Central memory CD8-positive, alpha-beta T cell (primary cell): ENCODE data around the gene FUT4.

ENCODE experiments used
- ATAC-seq: fragments of 150-1000 bp; cut with Tn5 transposase; replicated peaks from 2 replicates; pipeline ENCODE4 v1.10.0; 2022; ENCODE audit warnings: mild to moderate bottlenecking, moderate FRiP score, moderate number of reproducible peaks; ENCODE audit not compliant: poor library complexity, severe bottlenecking; ENCODE audit errors: extremely low read depth
- DNase-seq, 2 donors: peaks; one replicate each; pipeline ENCODE4 v3.0.0; 2021; ENCODE audit warnings: low spot score in 2 of 2
- H3K27ac Mint-ChIP-seq: one replicate; pipeline ENCODE4 v1.8.0; 2022; ENCODE audit warnings: low read depth, mild to moderate bottlenecking, moderate library complexity, mixed read lengths
- H3K27me3 Mint-ChIP-seq: one replicate; pipeline ENCODE4 v1.8.0; 2022; ENCODE audit warnings: mixed read lengths
- H3K36me3 Mint-ChIP-seq: one replicate; pipeline ENCODE4 v1.8.0; 2022; ENCODE audit warnings: mild to moderate bottlenecking, moderate library complexity, mixed read lengths; ENCODE audit not compliant: insufficient read depth
- H3K4me1 Mint-ChIP-seq: one replicate; pipeline ENCODE4 v1.8.0; 2022; ENCODE audit warnings: mixed read lengths
- H3K4me3 Mint-ChIP-seq: one replicate; pipeline ENCODE4 v1.8.0; 2022; ENCODE audit warnings: mild to moderate bottlenecking, moderate library complexity, mixed read lengths
- H3K9me3 Mint-ChIP-seq: one replicate; pipeline ENCODE4 v1.8.0; 2022; ENCODE audit warnings: mixed read lengths

FUT4 gene

DNA sequence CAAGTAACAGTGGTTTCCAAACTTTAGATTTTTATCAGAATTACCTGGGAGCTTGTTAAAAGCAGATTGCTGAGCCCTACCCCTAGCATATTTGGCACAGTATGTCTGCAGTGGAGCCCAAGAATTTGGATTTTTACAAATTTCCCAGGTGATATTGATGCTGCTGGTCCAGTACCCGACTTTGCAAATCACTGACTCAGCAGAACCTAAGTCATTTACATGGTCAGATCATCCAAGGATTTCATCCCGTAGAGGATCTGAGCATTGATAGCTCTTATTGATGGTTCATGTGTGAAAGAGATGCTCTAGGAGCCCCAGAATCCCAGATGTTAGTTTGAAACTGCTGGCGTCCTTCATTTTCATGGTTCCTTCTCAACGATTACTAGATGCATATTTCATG, 25.4 kb upstream of the FUT4 start:
- Mint-ChIP-seq H3K4me1 (peaks cover under 1% of the 10 kb centered on the region), H3K27me3 (peaks cover 18% of the 10 kb centered on the region), H3K4me3 (no peak overlapping the region), H3K9me3 (no peaks in the 10 kb centered on the region), H3K27ac (no peak overlapping the region), H3K36me3 (peaks cover 2% of the 10 kb centered on the region)
- DNase-seq (no peak), ATAC-seq (no peak)

DNA sequence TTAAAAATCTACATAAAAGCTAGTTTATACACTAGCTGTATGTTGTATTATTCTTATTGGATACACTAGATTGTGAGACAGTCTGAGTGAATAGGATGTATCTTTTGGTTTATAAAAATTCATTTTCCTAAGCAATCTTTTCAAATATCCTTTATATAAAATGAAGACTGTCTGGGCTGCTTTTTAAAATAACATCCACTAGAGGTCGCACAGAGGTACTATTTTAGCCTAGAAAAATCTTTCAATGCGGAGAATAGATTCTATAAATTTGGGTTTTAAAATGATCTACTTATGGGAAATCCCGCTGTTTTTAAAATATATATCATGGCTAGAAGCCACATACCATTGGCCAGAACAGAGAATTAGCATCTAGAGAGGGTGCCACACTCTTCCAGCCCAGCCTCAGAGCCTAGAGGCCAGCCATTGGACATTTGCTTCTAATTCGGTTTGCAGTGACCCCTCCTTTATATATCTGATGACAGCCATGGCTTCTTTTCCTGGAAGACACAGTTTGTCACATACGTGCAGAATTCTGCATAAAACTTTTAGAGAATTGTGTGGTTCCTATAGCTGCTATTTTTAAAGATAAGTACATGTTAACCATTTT, 24.1 kb upstream of the FUT4 start:
- H3K9me3 Mint-ChIP-seq = no peaks in the 10 kb centered on the region
- H3K4me1 Mint-ChIP-seq = no peaks in the 10 kb centered on the region
- no peak for DNase-seq
- peaks cover 5% of the 10 kb centered on the region for H3K36me3 Mint-ChIP-seq
- no peak overlapping the region for H3K4me3 Mint-ChIP-seq
- no peak overlapping the region for H3K27ac Mint-ChIP-seq
- ATAC-seq = no peak
- peaks cover 27% of the 10 kb centered on the region for H3K27me3 Mint-ChIP-seq

GRCh38 chr11:94521684-94522083, 22.0 kb upstream of the FUT4 start:
- no peak overlapping the region for H3K27ac Mint-ChIP-seq
- no peak for DNase-seq
- peaks cover 27% of the 10 kb centered on the region for H3K27me3 Mint-ChIP-seq
- H3K4me1 Mint-ChIP-seq = no peaks in the 10 kb centered on the region
- H3K4me3 Mint-ChIP-seq = no peak overlapping the region
- no peak for ATAC-seq
- peaks cover 3% of the 10 kb centered on the region for H3K36me3 Mint-ChIP-seq
- no peaks in the 10 kb centered on the region for H3K9me3 Mint-ChIP-seq

- ATAC-seq (no peak), DNase-seq (no peak)
- peaks cover 53% of the 10 kb centered on the region for H3K27me3 Mint-ChIP-seq
- no peak overlapping the region for H3K4me3 Mint-ChIP-seq
- H3K27ac Mint-ChIP-seq = no peak overlapping the region
- H3K4me1 Mint-ChIP-seq = no peaks in the 10 kb centered on the region
- H3K36me3 Mint-ChIP-seq = peaks cover 3% of the 10 kb centered on the region
- no peaks in the 10 kb centered on the region for H3K9me3 Mint-ChIP-seq
Measured at GRCh38 chr11:94524341-94524740, 19.4 kb upstream of the FUT4 start.

- Mint-ChIP-seq H3K4me1 (no peaks in the 10 kb centered on the region), H3K27ac (no peak overlapping the region), H3K36me3 (peaks cover 3% of the 10 kb centered on the region), H3K9me3 (no peaks in the 10 kb centered on the region), H3K4me3 (no peak overlapping the region), H3K27me3 (peaks cover 65% of the 10 kb centered on the region)
- no peak for DNase-seq
- no peak for ATAC-seq
Measured at GRCh38 chr11:94525546-94526324, 18.0 kb upstream of the FUT4 start.

DNA sequence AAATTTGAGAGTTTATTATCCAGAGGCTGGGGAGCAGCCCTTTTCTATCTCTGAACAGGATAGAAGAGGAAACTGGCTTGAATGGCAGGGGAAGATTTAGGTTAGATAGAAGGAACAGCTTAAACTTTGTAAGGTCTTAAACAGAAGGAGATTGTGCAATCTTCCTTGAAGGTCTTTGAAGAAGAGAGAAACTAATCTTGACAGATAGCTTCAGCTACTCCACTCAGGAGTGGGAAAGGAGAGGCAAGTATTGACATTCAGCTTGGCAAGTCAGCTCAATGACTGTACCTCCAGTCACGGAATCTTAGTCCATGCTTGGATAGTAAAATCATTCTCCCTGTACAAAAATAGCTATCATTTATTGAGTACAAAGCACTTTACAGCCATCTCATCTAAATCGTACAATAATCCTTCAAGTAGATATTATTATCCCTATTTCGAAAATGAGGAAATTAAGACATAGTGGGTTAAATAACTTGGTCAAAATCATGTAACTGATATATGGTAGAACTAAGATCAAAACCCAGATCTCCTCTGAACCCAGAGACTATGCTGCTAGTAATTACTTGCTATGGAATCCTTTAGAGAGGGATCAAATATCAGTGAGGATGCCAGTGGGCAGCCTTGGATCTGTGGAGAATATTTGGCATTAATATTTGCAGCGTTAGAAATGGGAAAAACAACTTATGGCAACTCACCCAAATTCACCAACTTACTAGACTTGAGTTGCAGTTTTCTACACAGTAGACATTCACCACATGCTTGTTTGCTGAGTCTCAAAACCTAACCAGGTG, 16.9 kb upstream of the FUT4 start:
- ATAC-seq (no peak), DNase-seq (no peak)
- H3K36me3 Mint-ChIP-seq = peaks cover 3% of the 10 kb centered on the region
- no peak overlapping the region for H3K4me3 Mint-ChIP-seq
- H3K27me3 Mint-ChIP-seq = peaks cover 76% of the 10 kb centered on the region
- no peak overlapping the region for H3K27ac Mint-ChIP-seq
- no peaks in the 10 kb centered on the region for H3K4me1 Mint-ChIP-seq
- H3K9me3 Mint-ChIP-seq = no peaks in the 10 kb centered on the region

GRCh38 chr11:94528551-94528950, 15.2 kb upstream of the FUT4 start:
- H3K36me3 Mint-ChIP-seq = peaks cover 3% of the 10 kb centered on the region
- no peaks in the 10 kb centered on the region for H3K9me3 Mint-ChIP-seq
- H3K27me3 Mint-ChIP-seq = peaks cover 84% of the 10 kb centered on the region

GRCh38 chr11:94532211-94532610, 11.5 kb upstream of the FUT4 start:
- no peak overlapping the region for H3K27ac Mint-ChIP-seq
- H3K4me3 Mint-ChIP-seq = no peak overlapping the region
- no peak for DNase-seq
- H3K4me1 Mint-ChIP-seq = no peaks in the 10 kb centered on the region
- H3K36me3 Mint-ChIP-seq = no peaks in the 10 kb centered on the region
- ATAC-seq = no peak
- peaks cover 97% of the 10 kb centered on the region for H3K27me3 Mint-ChIP-seq
- H3K9me3 Mint-ChIP-seq = no peaks in the 10 kb centered on the region

More at GRCh38 chr11:94528551-94528950, 15.2 kb upstream of the FUT4 start:
- ATAC-seq (no peak), DNase-seq (no peak)
- H3K4me1 Mint-ChIP-seq = no peaks in the 10 kb centered on the region
- H3K4me3 Mint-ChIP-seq = no peak overlapping the region
- H3K27ac Mint-ChIP-seq = no peak overlapping the region

- DNase-seq (no peak), ATAC-seq (no peak)
- Mint-ChIP-seq H3K4me1 (no peaks in the 10 kb centered on the region), H3K36me3 (no peaks in the 10 kb centered on the region), H3K27me3 (peaks cover 94% of the 10 kb centered on the region), H3K27ac (no peak overlapping the region), H3K9me3 (no peaks in the 10 kb centered on the region), H3K4me3 (no peak overlapping the region)
Measured at GRCh38 chr11:94533206-94533605, 10.5 kb upstream of the FUT4 start.

DNA sequence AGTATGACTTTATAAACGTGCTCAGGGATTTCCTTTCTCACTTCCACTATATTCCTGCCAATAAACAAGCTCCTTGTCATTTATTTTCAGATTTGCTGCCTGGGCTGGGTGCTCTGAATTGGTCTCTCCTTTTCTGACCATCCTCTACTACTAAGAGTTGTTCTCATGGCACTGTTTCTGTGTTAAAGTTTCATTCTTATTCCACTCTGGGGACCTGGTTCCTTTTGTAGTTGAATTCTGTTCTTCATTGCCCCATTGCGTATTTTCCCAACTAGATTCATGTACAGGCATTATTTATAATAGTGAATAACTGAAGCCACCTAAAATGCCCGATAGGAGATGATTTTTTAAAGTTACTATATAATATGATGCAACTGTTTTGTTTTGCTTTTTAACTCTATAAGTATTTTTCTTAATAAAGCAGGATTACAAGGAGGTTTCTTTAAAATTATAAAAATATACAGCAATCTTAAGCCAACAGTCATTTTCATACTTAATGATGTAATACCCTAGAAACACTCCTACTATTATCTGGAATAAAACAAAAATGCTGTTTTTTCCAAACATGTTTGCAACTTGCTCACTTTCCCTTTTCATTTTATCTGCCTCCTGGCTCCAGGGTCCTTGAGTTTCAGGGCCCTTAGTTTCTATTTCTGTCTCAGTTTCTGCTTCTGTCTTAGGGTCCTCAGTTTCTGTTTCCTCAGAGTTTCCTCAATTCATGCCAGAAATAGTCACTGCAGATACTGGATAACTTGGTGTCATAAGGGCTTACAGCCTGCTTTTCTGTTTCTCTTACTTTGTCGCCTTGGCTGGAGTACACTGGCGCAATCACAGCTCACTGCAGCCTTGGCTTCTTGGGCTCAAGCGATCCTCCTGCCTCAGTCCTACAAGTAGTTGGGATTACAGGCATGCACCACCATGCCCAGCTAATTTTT, 9.8 kb upstream of the FUT4 start:
- Mint-ChIP-seq H3K27me3 (peaks cover 86% of the 10 kb centered on the region), H3K4me3 (no peak overlapping the region), H3K9me3 (no peaks in the 10 kb centered on the region), H3K4me1 (no peaks in the 10 kb centered on the region), H3K27ac (no peak overlapping the region), H3K36me3 (no peaks in the 10 kb centered on the region)
- ATAC-seq (no peak), DNase-seq (no peak)

DNA sequence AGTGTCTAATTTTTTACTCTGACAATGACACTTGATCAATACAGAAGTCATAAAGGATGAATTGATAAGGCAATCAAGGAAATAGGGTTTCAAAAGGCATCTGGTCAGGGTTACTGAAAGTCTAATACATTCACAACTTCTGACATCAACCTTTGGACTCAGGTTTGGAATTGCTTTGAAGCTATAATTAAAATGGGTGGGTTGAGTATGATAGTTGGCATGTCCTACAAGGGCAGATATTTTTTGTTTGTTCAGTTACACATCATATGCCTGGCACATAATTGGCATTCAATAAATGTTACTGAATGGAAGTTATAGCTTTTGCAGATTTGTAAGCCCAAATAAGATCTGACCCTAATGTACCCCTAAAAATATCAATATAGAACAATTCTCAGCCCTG, 7.3 kb upstream of the FUT4 start:
- Mint-ChIP-seq H3K4me3 (no peak overlapping the region), H3K27ac (no peak overlapping the region)

GRCh38 chr11:94537031-94537600, 6.6 kb upstream of the FUT4 start:
- H3K4me3 Mint-ChIP-seq = no peak overlapping the region
- DNase-seq = no peak

More for the DNA sequence above, 7.3 kb upstream of the FUT4 start:
- Mint-ChIP-seq H3K9me3 (no peaks in the 10 kb centered on the region), H3K36me3 (no peaks in the 10 kb centered on the region), H3K27me3 (peaks cover 76% of the 10 kb centered on the region), H3K4me1 (no peaks in the 10 kb centered on the region)
- no peak for DNase-seq
- no peak for ATAC-seq

More at GRCh38 chr11:94537031-94537600, 6.6 kb upstream of the FUT4 start:
- ATAC-seq = no peak
- Mint-ChIP-seq H3K4me1 (no peaks in the 10 kb centered on the region), H3K27me3 (peaks cover 69% of the 10 kb centered on the region), H3K27ac (no peak overlapping the region), H3K9me3 (no peaks in the 10 kb centered on the region), H3K36me3 (no peaks in the 10 kb centered on the region)
